Midbrain (tissue), 1 donor: Measurements from ENCODE around the gene WNT8A.

Source experiments
- DNase-seq: peaks from one replicate; lab custom pipeline; 2025; lab: John Stamatoyannopoulos, UW

Gene WNT8A

GRCh38 chr5:138092301-138092700 lies 8.5 kb downstream of the WNT8A start:
- no peak for DNase-seq

- DNase-seq, result no peak
Measured at GRCh38 chr5:138093036-138093435, 9.2 kb downstream of the WNT8A start.

- no peak for DNase-seq
Measured at GRCh38 chr5:138095100-138095907, 11.5 kb downstream of the WNT8A start.

GRCh38 chr5:138096363-138096762 lies 12.5 kb downstream of the WNT8A start:
- no peak for DNase-seq

- no peak for DNase-seq
Measured at GRCh38 chr5:138096997-138097828, 13.4 kb downstream of the WNT8A start.

GRCh38 chr5:138102454-138103318 lies 18.9 kb downstream of the WNT8A start:
- DNase-seq, result no peak

- no peak for DNase-seq
Measured at GRCh38 chr5:138103319-138103637, 19.4 kb downstream of the WNT8A start.

GRCh38 chr5:138105709-138106108 lies 21.9 kb downstream of the WNT8A start:
- DNase-seq, result no peak

GRCh38 chr5:138107213-138107612 lies 23.4 kb downstream of the WNT8A start:
- DNase-seq, result no peak

GRCh38 chr5:138109463-138110265 lies 25.8 kb downstream of the WNT8A start:
- DNase-seq, result no peak

GRCh38 chr5:138110266-138110963 lies 26.6 kb downstream of the WNT8A start:
- DNase-seq, result no peak

- no peak for DNase-seq
Measured at GRCh38 chr5:138111181-138111580, 27.3 kb downstream of the WNT8A start.

GRCh38 chr5:138111937-138112336 lies 28.1 kb downstream of the WNT8A start:
- DNase-seq, result no peak

- no peak for DNase-seq
Measured at GRCh38 chr5:138115254-138115653, 31.4 kb downstream of the WNT8A start.

GRCh38 chr5:138128334-138128733 lies 44.5 kb downstream of the WNT8A start:
- no peak for DNase-seq

GRCh38 chr5:138129347-138129746 lies 45.5 kb downstream of the WNT8A start:
- DNase-seq, result no peak

- no peak for DNase-seq
Measured at GRCh38 chr5:138132543-138132942, 48.7 kb downstream of the WNT8A start.

- peak; percentile 81 for DNase-seq
Measured at GRCh38 chr5:138138949-138139780, 55.3 kb downstream of the WNT8A start, which contains the start of gene NME5. NME5 (minus strand) TSS chr5:138139428; CDS start chr5:138138780, 648 bp downstream.

- DNase-seq, result no peak
Measured at GRCh38 chr5:138139781-138140090, 55.9 kb downstream of the WNT8A start.

- no peak for DNase-seq
Measured at GRCh38 chr5:138140268-138140667, 56.4 kb downstream of the WNT8A start.
